Measurements from ENCODE around the gene RNLS.

The RNLS gene

DNA sequence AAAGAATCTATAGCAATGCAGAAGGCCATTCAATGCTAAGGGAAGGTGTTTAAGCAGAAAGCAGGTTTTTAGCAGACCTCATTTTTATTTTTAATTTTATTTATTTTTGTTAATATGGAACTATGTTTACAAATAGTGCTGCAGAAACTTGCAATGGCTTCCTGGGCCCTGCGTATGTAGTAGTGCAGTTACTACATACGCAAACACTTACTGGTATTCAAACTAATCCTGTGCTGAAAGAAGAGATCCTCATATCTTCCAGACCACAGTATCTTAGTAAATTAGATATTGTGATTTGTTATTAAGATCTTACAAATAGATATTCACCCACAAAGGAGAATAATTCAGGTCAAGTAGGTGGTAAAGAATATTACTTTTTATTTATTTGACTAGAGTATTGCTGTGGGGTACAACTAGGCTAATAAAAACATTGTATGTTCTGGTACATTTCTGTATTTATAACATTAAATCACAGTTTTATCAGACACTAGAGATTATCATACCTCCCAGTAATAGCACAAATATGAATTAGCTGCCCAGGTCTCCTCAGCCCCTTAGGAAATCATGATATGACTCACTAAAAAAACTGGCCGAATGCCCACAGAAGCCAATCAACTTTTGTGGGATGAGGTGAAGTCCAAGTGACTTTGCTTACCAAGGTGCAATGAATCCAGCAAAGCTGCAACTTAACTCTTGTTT, 57.6 kb downstream of the RNLS start:
- H3K36me3 ChIP-seq (ENCODE audit: control insufficient read depth in 2 of 2, insufficient read depth in 1 of 2, low read length in 2 of 2) = no peaks in the 10 kb centered on the region
- no peaks in the 10 kb centered on the region for H3K9me3 ChIP-seq (ENCODE audit: control insufficient read depth, insufficient read depth, low read depth, low read length)
- H3K27ac ChIP-seq (ENCODE audit: extremely low read depth, low read depth, low read length) = no peak overlapping the region
- TF ChIP-seq, protein P1, sequence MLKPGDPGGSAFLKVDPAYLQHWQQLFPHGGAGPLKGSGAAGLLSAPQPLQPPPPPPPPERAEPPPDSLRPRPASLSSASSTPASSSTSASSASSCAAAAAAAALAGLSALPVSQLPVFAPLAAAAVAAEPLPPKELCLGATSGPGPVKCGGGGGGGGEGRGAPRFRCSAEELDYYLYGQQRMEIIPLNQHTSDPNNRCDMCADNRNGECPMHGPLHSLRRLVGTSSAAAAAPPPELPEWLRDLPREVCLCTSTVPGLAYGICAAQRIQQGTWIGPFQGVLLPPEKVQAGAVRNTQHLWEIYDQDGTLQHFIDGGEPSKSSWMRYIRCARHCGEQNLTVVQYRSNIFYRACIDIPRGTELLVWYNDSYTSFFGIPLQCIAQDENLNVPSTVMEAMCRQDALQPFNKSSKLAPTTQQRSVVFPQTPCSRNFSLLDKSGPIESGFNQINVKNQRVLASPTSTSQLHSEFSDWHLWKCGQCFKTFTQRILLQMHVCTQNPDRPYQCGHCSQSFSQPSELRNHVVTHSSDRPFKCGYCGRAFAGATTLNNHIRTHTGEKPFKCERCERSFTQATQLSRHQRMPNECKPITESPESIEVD (tag by site-specific recombination; IDR thresholded peaks at IDR 0.05) = peak; percentile 50; the same call in 1 of the 2 replicates
- TF ChIP-seq ZXDB (tag by site-specific recombination; IDR thresholded peaks at IDR 0.05) = 0 out of 2 replicates have a peak, but pooled peaks have one; percentile 25
- no peak for TF ChIP-seq ZSCAN16 (tag by site-specific recombination; IDR thresholded peaks at IDR 0.05)
- TF ChIP-seq ZFP3 (tag by site-specific recombination; IDR thresholded peaks at IDR 0.05; ENCODE audit: low read depth) = no peak
- 0 out of 2 replicates have a peak, but pooled peaks have one; percentile 12 for TF ChIP-seq ZNF366 (tag by site-specific recombination; conservative IDR thresholded peaks at IDR 0.05)
- no peak for TF ChIP-seq EGR2 (tag by site-specific recombination; IDR thresholded peaks at IDR 0.05; ENCODE audit: low read depth)
- 0 out of 2 replicates have a peak, but pooled peaks have one; percentile 8 for TF ChIP-seq PRDM10 (tag by site-specific recombination; IDR thresholded peaks at IDR 0.05)
- TF ChIP-seq ZNF843 (tag by site-specific recombination; IDR thresholded peaks at IDR 0.05) = 0 out of 2 replicates have a peak, but pooled peaks have one; percentile 62
- no peak overlapping the region for H3K4me3 ChIP-seq (ENCODE audit: low read depth, low read length)
- peaks cover 14% of the 10 kb centered on the region; the same call in 1 of the 2 replicates for H3K4me1 ChIP-seq (ENCODE audit: control insufficient read depth, insufficient read depth, low read length)
- ChIA-PET CTCF (no interaction called here), POLR2A (no interaction called here)

- H3K36me3 ChIP-seq (ENCODE audit: control insufficient read depth in 2 of 2, insufficient read depth in 1 of 2, low read length in 2 of 2) = no peaks in the 10 kb centered on the region
- ChIA-PET POLR2A (no interaction called here), CTCF (interaction anchor here (0.7 to 1.4 kb wide), 4 partner anchors 17 to 285 kb away, joined by 3 to 4 read pairs (median 3); no protein-coding TSS in a partner anchor)
- H3K9me3 ChIP-seq (ENCODE audit: control insufficient read depth, insufficient read depth, low read depth, low read length) = no peaks in the 10 kb centered on the region
- no peak overlapping the region for H3K4me3 ChIP-seq (ENCODE audit: low read depth, low read length)
- peaks cover 15% of the 10 kb centered on the region; the same call in 1 of the 2 replicates for H3K4me1 ChIP-seq (ENCODE audit: control insufficient read depth, insufficient read depth, low read length)
- H3K27ac ChIP-seq (ENCODE audit: extremely low read depth, low read depth, low read length) = no peak overlapping the region
- TF ChIP-seq TRIM28 (IDR thresholded peaks at IDR 0.05; ENCODE audit: borderline replicate concordance, low read length) = no peak
- TF ChIP-seq SP3 (tag by site-specific recombination; IDR thresholded peaks at IDR 0.05) = no peak
- TF ChIP-seq ZNF610 (tag by site-specific recombination; IDR thresholded peaks at IDR 0.05; ENCODE audit: borderline replicate concordance) = no peak
- no peak for TF ChIP-seq ZNF248 (tag by site-specific recombination; IDR thresholded peaks at IDR 0.05)
- TF ChIP-seq ZFP3 (tag by site-specific recombination; IDR thresholded peaks at IDR 0.05; ENCODE audit: low read depth) = no peak
- no peak for TF ChIP-seq ZNF677 (tag by site-specific recombination; IDR thresholded peaks at IDR 0.05)
- no peak for TF ChIP-seq ZNF202 (tag by site-specific recombination; IDR thresholded peaks at IDR 0.05; ENCODE audit: borderline replicate concordance)
- TF ChIP-seq ATF2 (tag by site-specific recombination; IDR thresholded peaks at IDR 0.05; ENCODE audit: low read depth) = no peak
- TF ChIP-seq SP2 (tag by site-specific recombination; IDR thresholded peaks at IDR 0.05) = no peak
- no peak for TF ChIP-seq ZNF544 (tag by site-specific recombination; IDR thresholded peaks at IDR 0.05)
- TF ChIP-seq ZFP69B (tag by site-specific recombination; IDR thresholded peaks at IDR 0.05) = no peak
- no peak for TF ChIP-seq ZNF658 (tag by site-specific recombination; IDR thresholded peaks at IDR 0.05)
- TF ChIP-seq GFI1B (tag by site-specific recombination; IDR thresholded peaks at IDR 0.05) = no peak
- no peak for TF ChIP-seq KLF1 (tag by site-specific recombination; IDR thresholded peaks at IDR 0.05)
- TF ChIP-seq GLI2 (tag by site-specific recombination; IDR thresholded peaks at IDR 0.05; ENCODE audit: borderline replicate concordance, low read depth) = no peak
- TF ChIP-seq ZNF433 (tag by site-specific recombination; IDR thresholded peaks at IDR 0.05; ENCODE audit: low read depth) = no peak
- TF ChIP-seq, protein P2, sequence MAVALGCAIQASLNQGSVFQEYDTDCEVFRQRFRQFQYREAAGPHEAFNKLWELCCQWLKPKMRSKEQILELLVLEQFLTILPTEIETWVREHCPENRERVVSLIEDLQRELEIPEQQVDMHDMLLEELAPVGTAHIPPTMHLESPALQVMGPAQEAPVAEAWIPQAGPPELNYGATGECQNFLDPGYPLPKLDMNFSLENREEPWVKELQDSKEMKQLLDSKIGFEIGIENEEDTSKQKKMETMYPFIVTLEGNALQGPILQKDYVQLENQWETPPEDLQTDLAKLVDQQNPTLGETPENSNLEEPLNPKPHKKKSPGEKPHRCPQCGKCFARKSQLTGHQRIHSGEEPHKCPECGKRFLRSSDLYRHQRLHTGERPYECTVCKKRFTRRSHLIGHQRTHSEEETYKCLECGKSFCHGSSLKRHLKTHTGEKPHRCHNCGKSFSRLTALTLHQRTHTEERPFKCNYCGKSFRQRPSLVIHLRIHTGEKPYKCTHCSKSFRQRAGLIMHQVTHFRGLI (tag by site-specific recombination; IDR thresholded peaks at IDR 0.05) = no peak
- no peak for TF ChIP-seq ZNF558 (tag by site-specific recombination; IDR thresholded peaks at IDR 0.05)
- no peak for TF ChIP-seq ZNF629 (tag by site-specific recombination; IDR thresholded peaks at IDR 0.05)
Observed at GRCh38 chr10:88523739-88524400, 59.2 kb downstream of the RNLS start.
